Upper lobe of left lung (tissue), 6 donors: ENCODE results near the gene SYNE2. TPM values are rescaled to one million over a fixed set of nuclear protein-coding genes. Genes with fewer than 3 reads are reported as not detected.

Source experiments
- ATAC-seq, 2 donors: fragments of 200-7000 bp; cut with Tn5 transposase; one replicate each; pipeline ENCODE4 v1.9.1; 2022; ENCODE audit warnings: mild to moderate bottlenecking in 2 of 2, moderate library complexity in 2 of 2; ENCODE audit not compliant: low FRiP score in 2 of 2
- DNase-seq, 2 donors: peaks; one replicate each; pipeline ENCODE4 v3.0.0-alpha.2; 2019 to 2020
- H3K27ac ChIP-seq, 4 donors: fragments of 200-600 bp; sonication (generic); one replicate each; pipeline ENCODE4 v1.5.1; 2016 to 2019
- H3K27me3 ChIP-seq, 4 donors: fragments of 200-600 bp; sonication (generic); one replicate each; pipeline ENCODE4 v1.5.1; 2017 to 2019
- H3K36me3 ChIP-seq, 4 donors: fragments of 200-600 bp; sonication (generic); one replicate each; pipeline ENCODE4 v1.5.1; 2016 to 2019
- H3K4me1 ChIP-seq, 4 donors: fragments of 200-600 bp; sonication (generic); one replicate each; pipeline ENCODE4 v1.5.1; 2018 to 2019
- H3K4me3 ChIP-seq, 4 donors: fragments of 200-600 bp; sonication (generic); one replicate each; pipeline ENCODE4 v1.5.1; 2017 to 2019; ENCODE audit warnings: mild to moderate bottlenecking in 2 of 4, moderate library complexity in 1 of 4
- H3K9me3 ChIP-seq, 4 donors: fragments of 200-600 bp; sonication (generic); one replicate each; pipeline ENCODE4 v1.5.1; 2018 to 2019
- CTCF ChIP-seq, 6 experiments: fragments of 450-650 bp in 4 of 6; fragments of 200-600 bp in 2 of 6; sonication (generic) in 2 of 6; IDR thresholded peaks; one replicate each; pipeline ENCODE4 v1.5.1; 2016 to 2019; ENCODE audit warnings: antibody characterized with exemption in 6 of 6
- EP300 ChIP-seq, 4 donors: sonication (generic); formaldehyde crosslinking; IDR thresholded peaks; one replicate each; pipeline ENCODE4 v1.5.1; 2017; ENCODE audit warnings: antibody characterized with exemption in 4 of 4, control low read depth in 2 of 4
- POLR2A ChIP-seq, 4 donors: fragments of 450-650 bp; IDR thresholded peaks; one replicate each; pipeline ENCODE4 v1.5.1; 2016 to 2017; ENCODE audit warnings: antibody characterized with exemption in 4 of 4, mild to moderate bottlenecking in 2 of 4
- POLR2AphosphoS5 ChIP-seq, 2 donors: sonication (generic); formaldehyde crosslinking; IDR thresholded peaks; one replicate each; pipeline ENCODE4 v1.5.1; 2017; ENCODE audit warnings: antibody characterized with exemption in 2 of 2
- WGBS, 2 donors: methylation state at CpG; one replicate each; pipeline ENCODE4 v1.1.5; 2017 to 2018; 5-methylcytosine and 5-hydroxymethylcytosine counted together
- total RNA-seq, 6 donors: library from RNA; depleted of rRNA in 4 of 6; stranded (reverse); fragments of >200 nt in 4 of 6; gene quantifications; one replicate each; pipeline versions ENCODE4 v1.1.0 to v1.2.1, GENCODE V29; 2016 to 2021
- donor health status: DM: no; HTN: no; CAD: no; lungs with moderate emphysema.
- donor health status: DM: no; HTN: yes; CAD: no; lungs with severe emphysema.

SYNE2 gene
- total RNA-seq, 6 donors from 2014 or later: 75.8 to 439 (median 234) TPM

GRCh38 chr14:63962906-63963305 is 110.1 kb downstream of the SYNE2 start:
- ATAC-seq: no peak
- WGBS, 2 donors: 81 to 84% methylated on average over 2 of the region's 2 CpGs
- H3K27ac ChIP-seq: no peak overlapping the region
- H3K4me1 ChIP-seq: peaks cover 0 to 13% (median 6%) of the 10 kb centered on the region in 4 donors
- no peak for DNase-seq
- TF ChIP-seq CTCF (IDR thresholded peaks at IDR 0.05) (no peak), POLR2A (IDR thresholded peaks at IDR 0.05) (no peak), POLR2AphosphoS5 (IDR thresholded peaks at IDR 0.05) (no peak), EP300 (IDR thresholded peaks at IDR 0.05) (no peak)
- peaks cover 0 to 11% (median 6%) of the 10 kb centered on the region in 4 donors for H3K36me3 ChIP-seq
- no peak overlapping the region for H3K4me3 ChIP-seq
- H3K27me3 ChIP-seq: no peaks in the 10 kb centered on the region
- H3K9me3 ChIP-seq: no peaks in the 10 kb centered on the region

GRCh38 chr14:63963439-63963838 is 110.6 kb downstream of the SYNE2 start:
- Histone ChIP-seq H3K27me3 (no peaks in the 10 kb centered on the region), H3K4me3 (no peak overlapping the region), H3K36me3 (peaks cover 0 to 16% (median 9%) of the 10 kb centered on the region in 4 donors), H3K9me3 (no peaks in the 10 kb centered on the region), H3K27ac (no peak overlapping the region), H3K4me1 (peaks cover 0 to 13% (median 6%) of the 10 kb centered on the region in 4 donors)
- DNase-seq (no peak), ATAC-seq (no peak)
- WGBS, 2 donors: 72 to 75% methylated on average over 2 of the region's 2 CpGs
- TF ChIP-seq POLR2A (IDR thresholded peaks at IDR 0.05) (no peak), POLR2AphosphoS5 (IDR thresholded peaks at IDR 0.05) (no peak), EP300 (IDR thresholded peaks at IDR 0.05) (no peak), CTCF (IDR thresholded peaks at IDR 0.05) (no peak)

DNA sequence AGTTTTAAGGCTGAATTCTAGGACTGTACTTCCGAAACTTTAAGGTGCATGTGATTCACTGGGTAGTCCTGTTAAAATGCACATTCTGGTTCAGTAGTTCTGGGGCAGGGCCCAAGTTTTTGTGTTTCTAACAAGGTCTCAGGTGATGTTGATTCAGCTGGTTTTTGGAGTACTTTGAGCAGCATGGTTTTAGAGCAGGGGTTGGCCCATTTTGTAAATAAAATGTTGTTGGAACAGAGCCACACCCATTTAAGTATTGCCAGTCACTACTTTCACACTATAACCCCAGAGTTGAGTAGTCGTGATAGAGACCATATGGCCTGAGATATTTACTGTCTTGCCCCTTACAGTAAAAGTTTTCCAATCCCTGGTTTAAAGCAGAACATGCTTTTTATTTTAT is 111.3 kb downstream of the SYNE2 start:
- Histone ChIP-seq H3K27me3 (no peaks in the 10 kb centered on the region), H3K36me3 (peaks cover 0 to 17% (median 9%) of the 10 kb centered on the region in 4 donors), H3K4me3 (no peak overlapping the region), H3K27ac (no peak overlapping the region), H3K9me3 (no peaks in the 10 kb centered on the region), H3K4me1 (peaks cover 0 to 13% (median 6%) of the 10 kb centered on the region in 4 donors)
- no peak for TF ChIP-seq CTCF (IDR thresholded peaks at IDR 0.05)
- no peak for TF ChIP-seq POLR2AphosphoS5 (IDR thresholded peaks at IDR 0.05)
- TF ChIP-seq EP300 (IDR thresholded peaks at IDR 0.05): no peak
- no peak for TF ChIP-seq POLR2A (IDR thresholded peaks at IDR 0.05)
- WGBS, 2 donors: 68 to 75% methylated on average over 2 of the region's 2 CpGs
- no peak for ATAC-seq
- peak in 1 of 2 donors; percentile 29 for DNase-seq

- Histone ChIP-seq H3K27me3 (no peaks in the 10 kb centered on the region), H3K9me3 (no peaks in the 10 kb centered on the region), H3K36me3 (peaks cover 0 to 20% (median 9%) of the 10 kb centered on the region in 4 donors), H3K4me3 (no peak overlapping the region), H3K27ac (no peak overlapping the region), H3K4me1 (peaks cover 0 to 13% (median 6%) of the 10 kb centered on the region in 4 donors)
- no peak for DNase-seq
- 87 to 100% methylated on average over 5 of the region's 5 CpGs for WGBS, 2 donors
- no peak for TF ChIP-seq POLR2AphosphoS5 (IDR thresholded peaks at IDR 0.05)
- no peak for TF ChIP-seq CTCF (IDR thresholded peaks at IDR 0.05)
- TF ChIP-seq EP300 (IDR thresholded peaks at IDR 0.05): no peak
- TF ChIP-seq POLR2A (IDR thresholded peaks at IDR 0.05): no peak
- ATAC-seq: no peak
Observed at GRCh38 chr14:63966407-63966806, 113.6 kb downstream of the SYNE2 start.

GRCh38 chr14:63972323-63972932 is 119.6 kb downstream of the SYNE2 start:
- H3K27me3 ChIP-seq: no peaks in the 10 kb centered on the region
- H3K4me1 ChIP-seq: no peaks in the 10 kb centered on the region
- TF ChIP-seq EP300 (IDR thresholded peaks at IDR 0.05): no peak
- no peak for TF ChIP-seq POLR2A (IDR thresholded peaks at IDR 0.05)
- H3K9me3 ChIP-seq: no peaks in the 10 kb centered on the region
- peaks cover 0 to 28% (median 10%) of the 10 kb centered on the region in 4 donors for H3K36me3 ChIP-seq
- no peak overlapping the region for H3K27ac ChIP-seq
- DNase-seq (no peak), ATAC-seq (no peak)
- no peak overlapping the region for H3K4me3 ChIP-seq
- WGBS, 2 donors: 63 to 68% methylated on average over 3 of the region's 3 CpGs
